Activated CD4-positive, alpha-beta T cell treated with anti-CD3 and anti-CD28 coated beads, Interleukin-2, amount 50 U/mL, for 16 hours (primary cell): Measurements from ENCODE around the gene FOXD3.

Experiments
- DNase-seq: peaks from one replicate; pipeline ENCODE4 v3.0.0-alpha.2; 2020

Gene FOXD3

DNA sequence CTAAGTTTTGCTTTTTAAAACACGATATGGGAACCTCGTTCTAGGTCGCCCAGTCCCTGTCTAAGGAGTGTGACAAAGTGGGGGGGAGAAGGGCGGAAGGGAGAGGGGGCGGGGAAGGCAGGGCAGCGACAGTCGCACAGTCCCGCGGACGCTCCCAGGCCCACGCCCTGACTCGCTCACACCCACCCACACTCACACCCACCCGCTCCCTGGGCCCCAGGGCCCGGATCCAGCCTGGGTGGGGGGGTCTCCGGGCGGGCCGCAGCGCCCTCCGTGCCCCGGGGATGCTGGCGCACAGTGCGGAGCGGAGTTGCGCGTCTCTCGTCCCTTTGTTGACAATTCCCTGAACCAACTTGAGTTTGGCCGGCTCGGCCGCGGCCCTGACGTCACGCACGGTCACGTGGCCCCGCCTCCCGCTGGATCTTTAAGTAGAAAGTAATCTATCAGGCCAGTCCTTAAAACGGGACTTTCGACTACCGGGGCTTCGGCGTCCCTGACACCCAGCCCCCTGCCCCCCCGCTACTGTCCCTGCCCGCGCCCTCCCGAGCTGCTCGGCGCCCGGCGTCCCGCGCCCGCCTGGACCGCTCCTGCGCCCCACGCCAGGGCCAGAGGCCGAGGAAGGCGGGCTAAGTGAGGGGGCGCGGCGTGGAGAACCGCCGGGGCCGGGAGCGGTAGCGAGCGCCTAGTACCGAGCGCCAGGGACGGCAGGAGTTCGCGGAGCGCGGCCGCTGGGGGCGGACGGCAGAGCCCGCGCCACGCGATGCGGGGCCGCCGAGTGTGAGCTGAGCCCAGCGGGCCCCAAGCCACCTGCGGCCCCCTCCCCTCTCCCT lies at the start of gene FOXD3:
FOXD3 (plus strand) TSS at position 454 of the 830 bp plus-strand sequence. CDS start 492 bp downstream, outside the sequence.
- DNase-seq = peak; percentile 36

DNA sequence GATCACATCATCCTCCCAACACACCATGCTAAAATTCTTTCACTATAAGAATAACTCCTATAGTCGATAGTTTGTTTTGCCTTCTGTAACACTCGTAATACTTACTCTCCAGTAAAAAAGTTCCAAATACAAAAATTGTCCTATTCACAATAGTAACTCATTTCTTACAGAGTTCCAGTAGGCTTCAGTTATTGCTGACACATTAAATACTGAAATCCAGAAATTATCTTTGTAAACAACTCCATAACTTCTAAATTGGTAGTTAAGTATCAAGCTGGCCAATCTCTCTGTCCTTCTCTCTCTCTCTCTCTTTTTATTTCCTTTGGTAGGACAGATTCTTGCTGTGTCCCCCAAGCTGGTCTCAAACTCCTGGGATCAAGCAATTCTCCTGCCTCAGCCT lies 49.6 kb upstream of the FOXD3 start:
- no peak for DNase-seq

DNA sequence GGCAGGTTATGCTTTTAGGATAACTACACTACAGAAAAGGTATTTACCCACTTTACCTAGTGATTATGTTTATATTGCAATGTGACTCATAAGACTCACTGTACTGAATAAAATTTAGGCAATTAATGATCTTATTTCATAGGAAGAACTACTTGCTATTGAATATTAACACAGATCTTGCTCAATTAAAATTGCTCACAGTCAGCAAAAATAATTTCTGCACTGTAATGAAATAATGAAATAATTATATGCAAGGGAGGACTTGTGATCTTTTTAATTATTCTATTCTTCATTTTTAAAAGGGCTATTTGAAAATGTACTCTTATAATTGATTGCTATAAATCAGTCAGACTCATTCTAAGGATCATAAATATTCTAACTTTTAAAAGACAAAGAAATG lies 48.0 kb upstream of the FOXD3 start:
- no peak for DNase-seq

DNA sequence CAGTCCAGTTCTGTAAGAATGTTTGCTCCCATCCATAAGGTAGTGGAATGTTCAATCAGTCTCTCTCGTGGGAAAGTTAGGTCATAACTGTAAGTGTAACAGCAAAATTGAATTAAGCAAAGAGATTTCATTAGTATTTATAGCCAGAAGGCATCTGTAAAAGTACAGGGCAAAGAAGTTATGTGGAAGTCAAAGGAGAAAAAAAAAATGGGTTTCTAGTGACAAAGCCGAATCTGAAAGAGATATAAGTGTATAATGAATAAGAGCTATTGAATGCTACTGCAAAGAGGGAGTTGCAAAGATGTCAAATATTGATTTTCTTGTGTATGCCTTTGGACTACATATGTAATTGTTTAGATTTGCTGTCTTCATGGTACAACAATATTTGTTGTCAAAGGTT lies 47.4 kb upstream of the FOXD3 start:
- no peak for DNase-seq

DNA sequence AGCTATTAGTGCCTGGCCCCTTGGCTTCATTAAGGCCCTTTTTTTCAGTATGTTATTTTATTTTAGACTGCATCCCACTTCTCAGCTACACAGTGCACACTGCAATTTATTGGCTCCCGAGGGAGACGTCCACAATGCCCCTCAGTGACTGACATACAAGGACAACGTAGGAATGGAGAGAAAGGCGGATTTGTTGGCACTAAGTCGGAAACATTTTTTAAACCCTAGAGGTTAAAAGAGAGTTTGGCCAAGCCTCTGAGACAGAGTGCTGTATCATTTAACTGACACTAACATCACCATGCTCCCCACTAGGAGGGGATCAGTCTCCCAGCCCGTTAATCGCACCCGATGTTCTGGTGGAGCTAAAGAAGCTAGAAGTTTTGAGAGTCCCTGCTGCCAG lies 45.7 kb upstream of the FOXD3 start:
- no peak for DNase-seq

DNA sequence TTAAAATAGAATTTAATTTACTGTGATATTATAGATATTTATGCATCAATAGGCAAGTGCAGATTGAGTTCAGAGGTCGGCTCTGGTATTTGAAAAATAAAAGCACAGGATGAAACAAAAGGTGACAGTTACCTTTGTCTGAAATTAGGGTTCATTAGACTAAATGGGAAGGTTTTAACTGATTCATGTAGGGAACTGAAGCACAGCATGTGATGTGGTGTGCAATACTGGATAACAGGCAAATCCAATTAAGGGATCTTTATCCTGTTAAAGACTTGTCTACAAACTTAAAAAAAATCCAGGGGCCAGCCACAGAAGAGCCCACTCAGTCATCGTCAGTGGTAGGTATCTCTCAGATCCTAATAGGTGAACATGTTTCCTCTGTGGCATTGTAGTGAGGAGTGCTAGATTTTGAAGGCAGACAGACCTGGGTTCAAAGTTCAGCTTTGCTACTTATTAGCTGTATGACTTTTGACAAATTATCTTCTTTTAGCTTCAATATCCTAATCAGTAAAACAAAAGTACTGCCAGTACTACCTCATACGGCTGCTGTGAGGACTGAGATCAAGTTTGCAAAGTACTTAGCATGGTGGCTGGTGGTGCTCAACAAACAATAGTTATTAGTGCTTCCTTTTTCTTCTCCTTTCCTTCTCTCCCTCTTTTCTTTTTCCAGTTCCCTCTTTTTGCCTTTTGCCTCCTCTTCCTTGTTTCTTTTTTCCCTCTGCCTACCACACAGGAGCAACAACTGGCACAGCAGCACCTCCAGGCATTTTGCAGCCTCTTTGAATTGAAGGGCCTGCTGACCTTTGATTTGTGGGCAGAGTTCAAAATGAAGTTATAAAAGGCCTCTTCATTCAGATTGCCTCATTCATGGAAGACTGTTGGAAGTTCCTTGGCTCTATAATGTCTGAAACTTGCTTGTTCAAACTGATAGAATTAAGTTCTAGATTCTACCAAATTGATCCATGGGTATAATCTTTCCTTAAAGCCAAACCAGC lies 44.9 kb upstream of the FOXD3 start:
- DNase-seq = no peak

DNA sequence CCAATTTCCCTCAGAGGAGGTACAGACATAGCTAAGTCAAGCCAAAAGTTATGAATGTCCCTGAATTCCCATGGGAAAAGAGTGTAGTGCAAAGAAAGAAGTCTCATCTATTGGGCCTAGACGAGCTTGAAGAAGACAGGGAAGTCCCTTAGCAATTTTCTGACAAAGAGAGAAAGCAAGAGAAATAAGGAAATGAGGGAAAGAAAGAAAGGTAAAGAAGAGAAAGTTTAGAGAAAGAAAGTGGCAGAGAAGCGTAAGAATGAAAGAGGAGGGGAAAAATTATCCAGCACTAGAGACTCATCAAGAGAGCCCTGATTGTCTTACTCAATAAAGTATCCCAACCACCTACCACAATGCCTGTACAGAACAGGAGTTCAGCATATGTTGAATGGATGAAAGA lies 40.6 kb upstream of the FOXD3 start:
- DNase-seq = no peak

DNA sequence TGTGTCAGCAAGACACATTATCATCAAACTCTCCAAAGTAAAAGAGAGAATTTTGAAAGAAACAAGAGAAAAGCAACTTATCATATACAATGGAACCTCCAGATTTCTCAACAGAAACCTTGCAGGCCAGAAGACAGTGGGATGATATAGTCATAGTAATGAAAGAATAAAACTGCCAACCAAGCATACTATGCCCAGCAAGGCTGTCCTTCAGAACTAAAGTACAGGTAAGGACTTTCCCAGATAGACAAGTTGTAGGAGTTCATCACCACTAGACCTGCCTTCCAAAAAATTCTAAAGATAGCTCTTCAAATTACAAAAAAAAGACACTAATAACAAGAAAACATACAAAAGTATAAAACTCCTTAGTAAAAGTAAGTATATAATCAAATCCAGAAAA lies 33.2 kb upstream of the FOXD3 start:
- no peak for DNase-seq

DNA sequence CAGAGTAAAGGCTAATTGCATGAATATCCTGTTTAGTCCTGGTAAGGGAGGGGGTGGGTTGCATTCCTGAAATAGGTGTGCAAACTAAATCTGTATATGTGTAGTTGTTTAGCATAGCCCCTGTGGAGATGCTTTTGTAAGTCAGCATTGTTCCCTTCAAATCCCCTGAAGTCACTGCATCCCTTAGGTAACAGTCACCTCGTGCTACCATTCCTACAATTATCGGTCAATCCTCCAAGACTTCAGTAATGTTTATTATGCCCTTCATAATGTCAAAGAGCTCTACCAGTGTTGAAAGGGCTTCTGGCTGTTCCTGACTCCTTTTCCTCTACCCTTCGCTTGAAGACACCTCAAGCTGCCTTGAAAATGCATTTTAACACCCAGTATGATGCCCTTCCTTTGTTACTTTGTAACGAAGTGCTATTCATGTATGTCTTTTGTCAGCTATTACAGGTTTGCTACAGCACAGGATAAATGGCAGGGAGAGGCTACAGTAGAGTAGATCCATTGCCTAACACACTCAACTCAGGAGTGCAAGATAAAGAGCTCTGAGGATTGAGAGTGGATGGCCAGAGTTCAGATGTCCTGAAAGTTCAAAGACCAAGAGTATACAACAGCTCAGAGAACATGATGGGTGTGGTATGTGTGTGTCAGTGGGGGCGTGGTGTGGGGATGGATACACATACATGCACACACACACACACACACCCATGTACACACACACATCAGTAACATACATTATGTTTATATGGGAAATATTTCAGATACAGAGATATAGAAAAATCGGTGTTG lies 27.4 kb upstream of the FOXD3 start:
- no peak for DNase-seq

DNA sequence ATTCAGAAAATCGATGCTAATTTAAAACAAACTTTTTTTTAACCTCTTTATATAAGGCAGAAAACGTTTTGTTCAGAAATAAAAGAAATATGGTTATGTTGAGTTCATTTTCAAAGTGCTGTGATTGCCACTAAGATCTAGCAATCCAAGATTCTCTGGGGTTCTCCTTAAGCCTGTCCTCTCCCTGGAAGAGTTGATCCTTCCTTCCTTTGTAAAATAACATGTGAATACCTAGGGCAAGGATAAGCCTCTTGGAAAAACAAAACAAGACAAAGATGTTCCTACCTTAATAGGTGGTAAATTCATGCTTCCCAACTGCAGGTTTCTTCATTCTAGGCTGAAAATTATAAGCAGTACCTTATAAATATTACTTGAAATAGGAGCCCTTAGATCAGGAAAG lies 18.0 kb upstream of the FOXD3 start:
- DNase-seq = no peak

DNA sequence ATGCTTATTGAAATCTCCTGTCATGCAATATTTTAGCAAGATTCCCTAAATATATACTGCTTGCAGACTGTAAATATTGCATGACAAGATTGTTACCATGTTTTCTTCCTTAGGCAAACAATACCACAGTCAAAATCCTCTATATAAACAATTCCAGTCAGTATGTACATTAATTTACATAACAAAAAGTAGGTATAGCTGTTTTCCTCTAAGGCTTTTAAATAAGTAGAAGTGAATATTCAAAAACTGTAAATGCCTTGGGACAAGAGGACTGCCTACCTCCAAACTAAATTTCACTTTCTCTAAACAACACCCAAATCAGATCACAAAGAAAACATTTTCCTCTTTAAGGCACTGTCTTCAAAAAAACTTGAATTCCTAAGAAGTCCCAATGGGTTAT lies 17.3 kb upstream of the FOXD3 start:
- no peak for DNase-seq

DNA sequence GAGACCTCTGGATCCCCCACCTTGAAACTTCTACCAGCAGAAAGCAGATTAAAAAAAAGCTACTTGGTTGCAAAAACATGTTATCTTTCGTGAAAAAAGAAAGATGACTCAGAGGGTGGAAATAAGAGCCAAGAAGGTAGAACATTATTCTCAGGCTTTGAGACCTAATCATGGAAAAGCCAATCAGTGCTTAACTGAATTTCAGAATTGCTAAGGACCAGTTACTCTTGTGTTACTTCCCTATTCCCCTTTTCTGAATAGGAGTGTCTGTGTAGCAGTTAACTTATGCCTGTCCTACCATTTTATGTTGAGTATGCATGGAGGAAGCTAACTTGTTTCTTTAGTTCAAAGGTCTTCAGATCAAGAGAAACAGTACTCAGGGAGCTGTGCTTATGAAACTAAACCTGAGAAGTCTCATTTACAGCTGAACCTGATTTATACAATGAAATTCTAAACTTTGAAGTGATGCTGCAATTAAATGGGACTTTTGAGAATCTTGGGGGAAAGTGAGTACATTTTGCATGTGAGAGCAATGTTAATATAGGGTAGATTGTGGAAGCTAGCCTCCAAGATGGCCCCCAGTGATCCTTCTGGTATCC lies 15.1 kb upstream of the FOXD3 start:
- no peak for DNase-seq

DNA sequence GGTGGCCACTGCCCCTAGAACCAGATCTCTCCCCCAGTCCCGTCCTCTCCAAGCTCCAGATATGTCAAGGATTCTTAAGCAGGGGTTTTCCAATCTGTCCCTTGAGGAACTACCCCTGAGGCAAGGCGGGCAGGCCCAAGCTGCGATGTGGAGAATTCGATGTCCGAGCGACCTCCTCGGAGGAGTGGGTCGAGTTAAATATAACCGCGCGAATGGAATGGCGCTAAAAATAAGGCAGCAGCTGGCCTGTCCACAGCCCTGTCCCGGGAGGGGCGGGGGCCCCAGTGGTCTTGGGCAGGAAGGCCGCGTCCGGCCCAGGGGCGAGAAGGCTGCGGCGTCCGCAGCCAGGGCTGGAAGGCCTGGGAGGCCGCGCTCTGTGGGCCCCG lies 5.8 kb upstream of the FOXD3 start:
- no peak for DNase-seq

DNA sequence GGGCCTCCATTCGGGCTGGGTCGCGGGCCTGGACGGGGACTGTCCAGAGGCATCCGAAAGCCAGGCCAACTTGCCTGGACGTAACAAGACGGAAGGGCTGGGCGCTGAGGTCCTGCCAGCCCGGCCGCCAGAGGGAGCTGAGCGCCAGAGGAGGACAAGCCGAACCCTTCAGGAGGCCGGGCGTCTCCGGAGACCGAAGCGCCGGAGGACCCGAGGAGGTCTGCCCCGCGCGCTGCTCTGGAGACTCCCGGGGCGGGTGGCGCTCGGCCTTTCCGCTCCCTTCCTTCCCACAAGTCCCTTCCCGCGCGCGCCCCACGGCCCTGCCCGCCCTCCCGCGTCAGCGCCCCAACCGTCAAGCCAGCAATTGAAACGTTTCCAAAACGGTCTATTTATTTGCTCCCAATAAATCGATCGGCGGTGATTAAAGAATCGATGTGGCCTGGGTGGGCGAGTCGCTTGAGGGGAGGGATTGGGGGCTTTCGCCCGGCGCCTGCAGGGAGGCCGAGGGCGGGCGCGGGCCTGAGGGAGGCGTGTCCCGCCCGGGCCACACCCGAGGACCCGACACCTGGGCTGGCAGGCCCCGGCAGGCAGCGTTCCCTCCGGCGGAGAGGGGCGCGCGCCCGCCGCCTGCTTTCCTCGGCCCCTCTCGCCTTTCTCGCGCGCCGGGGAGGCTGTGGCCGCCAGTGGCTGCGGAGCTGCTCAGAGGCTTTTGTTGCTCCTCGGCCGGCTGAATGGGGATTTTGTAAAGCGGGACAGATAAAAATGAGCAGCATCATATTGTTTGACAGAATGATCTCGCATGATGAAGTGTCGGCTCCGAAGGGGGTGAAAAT lies 5.2 kb upstream of the FOXD3 start:
- DNase-seq = peak; percentile 67

DNA sequence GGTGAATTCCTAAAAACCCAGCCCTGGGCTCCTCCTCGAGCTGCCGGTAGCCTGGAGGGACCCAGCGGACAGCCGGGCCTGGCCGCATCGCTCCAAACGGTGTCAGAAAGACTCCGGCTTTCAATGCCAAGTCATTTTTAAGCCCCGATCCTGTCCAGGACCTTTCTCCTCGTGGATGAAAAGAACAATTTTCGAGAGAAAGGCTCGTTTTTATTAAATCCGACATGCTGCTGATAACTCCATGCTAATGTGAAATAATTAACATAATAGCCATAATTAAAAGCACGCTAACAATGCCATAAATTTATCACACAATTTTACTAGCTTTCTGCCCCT lies 4.6 kb upstream of the FOXD3 start:
- no peak for DNase-seq

DNA sequence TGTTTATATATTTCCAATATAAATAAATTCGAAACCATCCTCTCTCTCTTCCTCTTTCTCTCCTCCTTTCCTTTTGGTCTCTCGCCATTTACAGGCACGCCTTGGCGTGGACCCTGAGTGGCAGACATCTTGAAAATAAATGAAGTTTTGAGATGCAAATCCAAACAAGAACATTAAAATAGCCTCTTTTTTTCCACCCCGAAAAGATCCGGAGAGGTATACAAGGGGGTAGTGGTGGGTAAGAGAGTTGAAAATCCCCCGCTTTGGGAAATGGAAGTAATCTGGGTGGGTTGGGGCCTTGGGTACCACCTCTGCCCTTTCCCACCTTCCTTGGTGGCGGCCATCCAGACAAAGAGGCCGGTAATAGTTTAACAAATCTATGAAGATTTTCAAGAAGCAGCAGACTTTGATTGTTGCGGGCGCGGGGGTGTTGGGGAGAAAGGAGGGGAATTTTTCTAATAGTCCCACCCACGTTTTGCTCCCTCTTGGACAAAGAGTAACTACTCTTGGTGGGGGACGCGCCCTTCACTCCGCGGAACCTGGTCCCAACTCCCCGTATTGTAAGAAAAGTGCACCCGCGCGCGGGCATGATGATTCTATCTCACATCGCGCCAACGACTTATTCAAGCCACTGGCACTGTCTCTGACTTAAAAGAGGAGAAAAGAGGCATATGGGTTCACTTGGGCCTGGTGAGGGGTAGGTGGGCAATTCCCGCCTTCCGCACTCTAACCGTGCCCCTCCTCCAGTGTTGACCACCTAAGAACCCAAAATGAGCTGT lies 4.0 kb upstream of the FOXD3 start:
- DNase-seq = no peak

DNA sequence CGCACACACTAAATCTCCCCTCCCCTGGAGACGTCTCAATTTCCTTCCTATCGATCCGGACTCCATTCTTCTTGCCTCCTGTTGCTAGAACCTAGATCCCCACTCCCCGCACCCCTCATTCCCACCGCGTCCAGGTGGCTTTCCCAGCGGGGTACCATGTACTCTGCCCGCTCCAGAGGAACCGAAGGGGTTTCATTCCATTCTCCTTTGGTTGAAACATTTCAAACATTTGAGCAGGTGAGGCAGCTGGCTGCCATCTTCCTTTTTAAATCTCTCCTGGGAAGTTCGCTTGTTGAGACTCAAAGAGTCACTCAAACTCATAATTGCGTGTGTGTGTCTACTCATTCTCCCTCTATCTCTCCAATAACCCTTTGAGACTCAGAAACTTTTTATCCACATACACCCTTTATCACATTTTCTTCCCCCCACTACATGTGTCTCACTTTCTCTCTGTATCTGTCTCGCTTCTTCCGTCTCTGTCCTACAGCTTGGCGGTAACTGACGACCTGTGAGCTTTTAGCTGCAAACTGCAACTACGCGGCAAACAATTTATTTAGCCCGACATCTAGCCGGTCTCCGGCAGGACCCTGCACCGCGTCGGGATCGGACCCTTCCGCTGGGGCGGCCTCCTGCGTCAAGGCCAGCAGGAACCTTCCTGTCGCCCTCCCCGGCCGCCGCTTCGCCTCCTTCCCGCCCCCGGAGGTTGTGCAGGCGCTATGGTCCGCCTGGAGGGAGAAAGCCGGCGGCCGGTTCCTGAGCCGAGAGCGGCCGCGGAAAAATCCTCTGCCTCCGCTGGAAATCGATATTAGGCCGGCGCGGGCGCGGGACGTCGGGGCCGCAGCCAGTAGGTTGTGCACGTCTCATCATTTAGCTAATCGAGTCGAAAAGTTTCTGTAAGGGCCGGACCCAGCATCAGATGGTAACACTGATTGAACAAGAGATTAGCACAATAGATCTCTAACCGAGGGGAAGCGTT lies 3.0 kb upstream of the FOXD3 start:
- DNase-seq = no peak

DNA sequence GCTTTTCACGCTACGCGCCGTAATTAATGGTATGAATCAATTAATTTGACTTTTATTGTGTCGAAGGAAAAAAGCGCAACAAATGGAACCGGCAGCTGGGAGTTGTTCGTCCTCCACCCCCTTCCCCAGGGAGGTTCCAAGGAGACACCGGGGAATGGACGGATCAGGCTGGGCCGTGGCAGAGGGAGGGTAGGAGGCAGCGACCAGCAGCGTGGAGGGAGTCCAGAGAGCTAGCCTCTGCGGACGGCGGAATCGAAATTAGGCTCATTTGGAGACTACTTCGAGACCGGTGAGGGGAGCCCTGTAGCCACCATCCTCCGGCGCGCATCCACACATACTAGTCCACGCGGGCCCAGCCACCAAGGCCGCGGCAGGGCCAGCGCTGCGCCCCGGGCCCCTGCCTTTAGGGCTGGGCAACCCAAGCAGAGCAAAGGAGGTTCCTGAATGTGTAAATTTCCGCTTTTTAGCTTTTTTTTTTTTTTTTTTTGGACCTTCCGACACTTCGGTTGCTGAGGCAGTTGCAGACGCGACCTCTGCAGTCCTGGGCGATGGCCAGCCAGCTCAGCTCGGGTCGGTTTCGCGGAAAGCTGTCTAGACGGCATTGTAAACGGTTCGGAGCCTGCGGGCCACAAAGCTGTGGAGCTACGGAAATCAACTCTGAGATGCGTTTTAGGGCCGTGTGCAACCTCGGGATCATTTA lies 2.2 kb upstream of the FOXD3 start:
- DNase-seq = no peak
